HK-2 (cell line): Measurements from ENCODE around the gene IL1RN.

Source experiments
- DNase-seq: peaks from one replicate; pipeline ENCODE4 v3.0.0-alpha.2; 2018; ENCODE audit not compliant: unreplicated experiment

The IL1RN gene

GRCh38 chr2:113103277-113103676, 24.1 kb upstream of the IL1RN start:
- DNase-seq, result no peak

- no peak for DNase-seq
Observed at GRCh38 chr2:113104054-113104611, 23.3 kb upstream of the IL1RN start.

GRCh38 chr2:113105047-113105785, 22.2 kb upstream of the IL1RN start:
- no peak for DNase-seq

GRCh38 chr2:113111121-113111520, 16.3 kb upstream of the IL1RN start:
- DNase-seq, result no peak

GRCh38 chr2:113111823-113112287, 15.5 kb upstream of the IL1RN start:
- DNase-seq, result no peak

GRCh38 chr2:113112441-113112840, 15.0 kb upstream of the IL1RN start:
- DNase-seq, result no peak

- no peak for DNase-seq
Observed at GRCh38 chr2:113112871-113113270, 14.5 kb upstream of the IL1RN start.

- DNase-seq, result no peak
Observed at GRCh38 chr2:113113807-113114206, 13.6 kb upstream of the IL1RN start.

- no peak for DNase-seq
Observed at GRCh38 chr2:113114224-113114945, 13.0 kb upstream of the IL1RN start.

GRCh38 chr2:113114996-113115395, 12.4 kb upstream of the IL1RN start:
- no peak for DNase-seq

- no peak for DNase-seq
Observed at GRCh38 chr2:113116100-113116958, 11.1 kb upstream of the IL1RN start.

- no peak for DNase-seq
Observed at GRCh38 chr2:113117541-113118262, 9.7 kb upstream of the IL1RN start.

- no peak for DNase-seq
Observed at GRCh38 chr2:113118263-113118657, 9.1 kb upstream of the IL1RN start.

- DNase-seq, result no peak
Observed at GRCh38 chr2:113119111-113119510, 8.3 kb upstream of the IL1RN start.

GRCh38 chr2:113120861-113121260, 6.5 kb upstream of the IL1RN start:
- no peak for DNase-seq

GRCh38 chr2:113122364-113122763, 5.0 kb upstream of the IL1RN start:
- DNase-seq, result no peak

GRCh38 chr2:113123726-113124125, 3.7 kb upstream of the IL1RN start:
- DNase-seq, result no peak

- no peak for DNase-seq
Observed at GRCh38 chr2:113124181-113124961, 3.0 kb upstream of the IL1RN start.

GRCh38 chr2:113124984-113125855, 2.2 kb upstream of the IL1RN start:
- DNase-seq, result no peak
